Activated naive CD4-positive, alpha-beta T cell treated with anti-CD3 and anti-CD28 coated beads for 36 hours (primary cell): ENCODE results near the gene METTL9. TPM values are rescaled to one million over a fixed set of nuclear protein-coding genes. Genes with fewer than 3 reads are reported as not detected.
"Not testable (repeated sequence)": the region's sequence is repeated elsewhere in the genome, so short reads cannot be mapped to it uniquely, and the experiment has no call there.

Source experiments
- CTCF ChIA-PET: fragments of 350-600 bp; sonication (Branson Sonifier 250); formaldehyde crosslinking; loops from one replicate; lab custom pipeline; 2021; ENCODE audit warnings: antibody characterized with exemption; lab: Charles Lee
- DNase-seq: peaks from one replicate; pipeline ENCODE4 v3.0.0-alpha.2; 2020
- H3K27ac Mint-ChIP-seq: one replicate; pipeline ENCODE4 v1.8.0; 2021; ENCODE audit warnings: mild to moderate bottlenecking, mixed read lengths
- H3K27me3 Mint-ChIP-seq: one replicate; pipeline ENCODE4 v1.8.0; 2021; ENCODE audit warnings: low read depth, mixed read lengths
- H3K36me3 Mint-ChIP-seq: one replicate; pipeline ENCODE4 v1.8.0; 2021; ENCODE audit warnings: low read depth, mixed read lengths
- H3K4me1 Mint-ChIP-seq: one replicate; pipeline ENCODE4 v1.8.0; 2021; ENCODE audit warnings: low read depth, mixed read lengths
- H3K4me3 Mint-ChIP-seq: one replicate; pipeline ENCODE4 v1.8.0; 2021; ENCODE audit warnings: mild to moderate bottlenecking, moderate library complexity, mixed read lengths
- H3K9me3 Mint-ChIP-seq: one replicate; pipeline ENCODE4 v1.8.0; 2021; ENCODE audit warnings: mixed read lengths
- intact Hi-C: fragments of 100-400 bp; cut with micrococcal nuclease; formaldehyde crosslinking; loops from one replicate; pipeline ENCODE4 v1.15.1; 2023
- total RNA-seq, 2 experiments: library from RNA; stranded (reverse); gene quantifications; one replicate each; pipeline ENCODE4 v1.2.3, GENCODE V29; 2021

The METTL9 gene
- total RNA-seq, 2 experiments from 2014 or later = 82.5 to 85.1 TPM

DNA sequence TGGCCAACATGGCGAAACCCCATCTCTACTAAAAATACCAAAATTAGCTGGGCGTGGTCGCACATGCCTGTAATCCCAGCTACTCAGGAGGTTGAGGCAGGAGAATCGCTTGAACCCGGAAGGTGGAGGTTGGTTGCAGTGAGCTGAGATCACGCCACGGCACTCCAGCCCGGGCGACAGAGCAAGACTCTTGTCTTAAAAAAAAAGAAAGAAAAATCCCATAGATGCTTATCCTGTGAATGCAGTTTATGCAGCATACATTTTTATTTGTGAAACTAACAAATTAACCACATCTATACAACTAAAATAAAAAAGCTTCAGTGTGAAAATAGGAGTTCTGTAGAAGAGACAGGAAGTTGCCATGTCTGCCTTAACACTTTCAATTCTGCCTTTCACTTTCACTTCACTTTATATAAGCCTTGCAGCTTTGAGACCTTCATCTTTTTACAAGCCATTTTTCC lies 45.9 kb downstream of the METTL9 start:
- H3K27ac Mint-ChIP-seq = peak overlapping the region; percentile 73
- intact Hi-C loops = loop anchor here (1.0 kb wide), 2 partner anchors 13 to 46 kb away; partner anchors contain the start of gene METTL9
- DNase-seq = peak; percentile 55
- CTCF ChIA-PET = interaction anchor here (0.6 to 8.5 kb wide), 10 partner anchors 12 to 63 kb away, joined by 3 to 61 read pairs (median 4); no protein-coding TSS in a partner anchor
- H3K36me3 Mint-ChIP-seq = peaks cover 2% of the 10 kb centered on the region
- H3K9me3 Mint-ChIP-seq = no peaks in the 10 kb centered on the region
- peaks cover 48% of the 10 kb centered on the region for H3K4me1 Mint-ChIP-seq
- H3K4me3 Mint-ChIP-seq = peak overlapping the region; percentile 69
- no peaks in the 10 kb centered on the region for H3K27me3 Mint-ChIP-seq

GRCh38 chr16:21646091-21646490 lies 46.7 kb downstream of the METTL9 start:
- Mint-ChIP-seq H3K4me3 (peak overlapping the region; percentile 18), H3K27ac (peak overlapping the region; percentile 73), H3K9me3 (no peaks in the 10 kb centered on the region), H3K4me1 (peaks cover 47% of the 10 kb centered on the region), H3K27me3 (no peaks in the 10 kb centered on the region), H3K36me3 (peaks cover 2% of the 10 kb centered on the region)
- CTCF ChIA-PET = interaction anchor here (0.6 to 8.5 kb wide), 9 partner anchors 9 to 62 kb away, joined by 3 to 61 read pairs (median 4); no protein-coding TSS in a partner anchor
- DNase-seq = no peak
- intact Hi-C loops = loop anchor here (2.0 kb wide), 1 partner anchor 15 kb away; no protein-coding TSS in a partner anchor

DNA sequence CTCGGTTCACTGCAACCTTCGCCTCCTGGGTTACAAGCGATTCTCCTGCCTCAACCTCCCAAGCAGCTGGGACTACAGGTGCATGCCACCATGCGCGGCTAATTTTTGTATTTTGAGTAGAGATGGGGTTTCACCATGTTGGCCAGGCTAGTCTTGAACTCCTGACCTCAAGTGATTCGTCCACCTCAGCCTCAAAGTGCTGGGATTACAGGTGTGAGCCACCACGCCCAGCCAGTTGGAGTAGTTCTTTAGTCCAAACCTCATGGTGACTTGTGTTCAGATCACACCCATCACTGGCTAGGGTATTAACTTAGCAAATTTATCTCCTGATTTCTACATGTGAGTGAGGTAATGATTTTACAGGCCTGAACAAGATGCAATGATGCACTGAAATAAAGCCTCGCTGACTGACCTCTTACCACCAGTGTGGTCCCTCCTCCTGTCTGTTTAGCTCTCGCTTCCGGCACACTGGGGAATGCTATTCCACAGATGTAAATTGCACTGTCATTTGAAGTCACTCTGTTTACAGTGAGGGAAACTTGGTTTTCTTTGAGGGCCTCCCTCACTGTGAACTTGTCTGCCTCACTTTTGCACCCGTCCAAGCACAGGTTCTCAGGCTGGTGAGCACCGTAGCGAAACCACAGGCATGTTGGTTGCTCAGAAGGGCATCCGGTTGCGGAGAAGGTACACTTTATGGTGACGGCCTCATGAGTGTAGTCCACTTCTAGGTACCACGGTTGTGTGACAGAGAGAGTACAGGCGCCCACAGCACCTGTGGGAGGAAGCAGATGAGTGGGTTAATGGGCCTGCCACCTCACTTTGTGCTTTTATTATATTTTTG lies 47.6 kb downstream of the METTL9 start:
- Mint-ChIP-seq H3K9me3 (no peaks in the 10 kb centered on the region), H3K27ac (peak overlapping the region; percentile 76), H3K36me3 (peaks cover 2% of the 10 kb centered on the region), H3K4me3 (peak overlapping the region; percentile 25), H3K4me1 (peaks cover 49% of the 10 kb centered on the region), H3K27me3 (no peaks in the 10 kb centered on the region)
- DNase-seq = peak; percentile 91
- intact Hi-C loops = loop anchor here (1.0 to 2.0 kb wide), 2 partner anchors 14 to 548 kb away; no protein-coding TSS in a partner anchor
- CTCF ChIA-PET = interaction anchor here (0.8 to 8.5 kb wide), 3 partner anchors 10 to 46 kb away, joined by 3 to 61 read pairs (median 4); no protein-coding TSS in a partner anchor

DNA sequence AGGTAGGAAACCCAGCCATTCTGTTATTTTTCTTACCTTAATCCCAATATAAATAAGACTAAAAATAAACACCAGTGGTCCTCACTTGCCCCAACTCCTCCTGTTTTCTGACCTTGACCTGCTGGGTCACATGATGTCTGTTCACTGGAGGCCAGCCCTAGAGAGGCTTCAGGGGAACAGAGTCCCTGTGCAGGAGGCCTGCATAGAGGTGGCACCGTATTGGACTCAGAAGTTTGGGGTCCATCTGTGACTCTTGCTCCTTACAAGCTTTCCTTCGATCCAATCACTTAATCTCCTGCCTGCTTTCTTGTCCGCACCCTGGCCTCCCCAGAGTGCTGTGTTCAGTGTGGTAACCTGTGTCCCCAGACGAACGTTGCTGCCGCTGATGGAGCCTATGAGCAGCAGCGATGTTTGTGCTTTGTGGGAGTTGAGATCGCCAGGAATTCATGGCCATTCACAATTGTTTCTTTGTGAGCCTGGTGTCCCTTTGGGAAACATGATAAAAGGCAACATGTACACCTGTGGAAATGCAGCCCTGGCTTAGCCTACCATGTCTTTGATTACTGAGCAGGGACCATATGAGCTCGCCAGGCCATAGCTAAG lies 48.3 kb downstream of the METTL9 start:
- H3K27ac Mint-ChIP-seq = peak overlapping the region; percentile 63
- no peak for DNase-seq
- peaks cover 49% of the 10 kb centered on the region for H3K4me1 Mint-ChIP-seq
- intact Hi-C loops = loop anchor here (1.0 to 2.0 kb wide), 2 partner anchors 13 to 548 kb away; no protein-coding TSS in a partner anchor
- H3K27me3 Mint-ChIP-seq = no peaks in the 10 kb centered on the region
- no peaks in the 10 kb centered on the region for H3K9me3 Mint-ChIP-seq
- peaks cover 2% of the 10 kb centered on the region for H3K36me3 Mint-ChIP-seq
- CTCF ChIA-PET = interaction anchor here (1.5 to 8.5 kb wide), 2 partner anchors 9 to 10 kb away, joined by 4 to 61 read pairs; no protein-coding TSS in a partner anchor
- H3K4me3 Mint-ChIP-seq = no peak overlapping the region

GRCh38 chr16:21649826-21650406 lies 50.5 kb downstream of the METTL9 start:
- H3K27ac Mint-ChIP-seq, H3K4me3 Mint-ChIP-seq, H3K36me3 Mint-ChIP-seq, H3K27me3 Mint-ChIP-seq, H3K9me3 Mint-ChIP-seq, intact Hi-C loops, DNase-seq: not testable (repeated sequence)
- CTCF ChIA-PET = interaction anchor here (0.6 to 8.5 kb wide), 3 partner anchors 8 to 59 kb away, joined by 3 to 61 read pairs (median 3); no protein-coding TSS in a partner anchor
- peaks cover 48% of the 10 kb centered on the region for H3K4me1 Mint-ChIP-seq

- H3K36me3 Mint-ChIP-seq = peaks cover 2% of the 10 kb centered on the region
- intact Hi-C loops = no loop called here
- peaks cover 44% of the 10 kb centered on the region for H3K4me1 Mint-ChIP-seq
- no peaks in the 10 kb centered on the region for H3K9me3 Mint-ChIP-seq
- H3K4me3 Mint-ChIP-seq = no peak overlapping the region
- DNase-seq = no peak
- no peaks in the 10 kb centered on the region for H3K27me3 Mint-ChIP-seq
- CTCF ChIA-PET = interaction anchor here (0.6 to 1.3 kb wide), 3 partner anchors 24 to 58 kb away, joined by 3 read pairs; no protein-coding TSS in a partner anchor
- no peak overlapping the region for H3K27ac Mint-ChIP-seq
Measured at GRCh38 chr16:21650521-21650920, 51.1 kb downstream of the METTL9 start.

DNA sequence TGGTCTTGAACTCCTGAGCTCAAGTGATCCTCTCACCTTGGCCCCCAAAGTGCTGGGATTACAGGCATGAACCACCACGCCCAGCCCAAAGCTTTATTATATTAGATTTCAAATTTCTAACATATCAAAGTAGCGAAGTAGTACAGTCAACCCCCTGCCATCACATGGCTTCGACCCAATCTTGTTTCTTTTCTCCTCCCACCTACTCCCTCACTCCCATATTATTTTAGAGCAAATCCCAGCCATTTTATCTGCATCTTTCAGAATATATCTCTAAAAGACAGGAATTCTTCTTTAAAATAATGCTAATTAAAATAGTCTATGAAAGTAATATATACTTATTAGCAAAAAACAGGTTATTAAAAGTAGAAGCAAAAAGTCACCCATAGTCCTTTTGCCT lies 52.1 kb downstream of the METTL9 start:
- Mint-ChIP-seq H3K27me3 (no peaks in the 10 kb centered on the region), H3K27ac (no peak overlapping the region), H3K4me1 (peaks cover 38% of the 10 kb centered on the region), H3K4me3 (no peak overlapping the region), H3K36me3 (peaks cover 7% of the 10 kb centered on the region), H3K9me3 (no peaks in the 10 kb centered on the region)
- CTCF ChIA-PET = interaction anchor here (0.7 to 1.3 kb wide), 2 partner anchors 53 to 57 kb away, joined by 3 read pairs; no protein-coding TSS in a partner anchor
- no peak for DNase-seq
- intact Hi-C loops = no loop called here

- CTCF ChIA-PET = interaction anchor here (0.9 kb wide), 1 partner anchor 57 kb away, joined by 3 read pairs; no protein-coding TSS in a partner anchor
- no peaks in the 10 kb centered on the region for H3K27me3 Mint-ChIP-seq
- H3K27ac Mint-ChIP-seq = no peak within 1 kb of the TSS
- H3K9me3 Mint-ChIP-seq = no peaks in the 10 kb centered on the region
- peaks cover 39% of the 10 kb centered on the region for H3K4me1 Mint-ChIP-seq
- no peak for DNase-seq
- H3K36me3 Mint-ChIP-seq = peaks cover 6% of the 10 kb centered on the region
- H3K4me3 Mint-ChIP-seq = no peak within 1 kb of the TSS
- intact Hi-C loops = no loop called here
Measured at GRCh38 chr16:21652453-21652852, 53.1 kb downstream of the METTL9 start, which contains the start of gene IGSF6. IGSF6 (minus strand) TSS chr16:21652608; CDS start chr16:21652598, 10 bp downstream.

GRCh38 chr16:21653571-21653970 lies 54.2 kb downstream of the METTL9 start:
- Mint-ChIP-seq H3K27ac (no peak overlapping the region), H3K4me1 (peaks cover 28% of the 10 kb centered on the region), H3K4me3 (no peak overlapping the region), H3K36me3 (peaks cover 6% of the 10 kb centered on the region), H3K9me3 (no peaks in the 10 kb centered on the region), H3K27me3 (no peaks in the 10 kb centered on the region)
- CTCF ChIA-PET = no interaction called here
- DNase-seq = no peak
- intact Hi-C loops = no loop called here

DNA sequence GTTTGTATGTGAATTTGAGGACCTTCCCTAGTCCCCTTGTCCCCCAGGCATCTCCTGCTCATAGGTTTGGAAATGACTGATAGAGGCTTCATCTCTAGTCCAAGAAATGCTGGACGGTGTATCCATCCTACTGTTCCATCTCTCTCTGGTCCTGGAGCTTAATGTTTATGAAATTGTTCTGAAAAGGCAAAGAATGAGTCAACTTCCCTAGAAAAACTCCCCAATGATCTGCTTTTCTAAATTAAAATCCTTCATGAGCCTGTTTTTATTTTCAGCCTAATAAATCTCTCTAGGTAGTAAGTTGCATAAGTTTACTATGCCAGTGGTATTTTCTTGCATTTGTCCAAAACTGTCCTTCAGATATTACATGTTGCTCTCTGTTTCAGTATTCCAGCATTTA lies 55.1 kb downstream of the METTL9 start:
- CTCF ChIA-PET = no interaction called here
- H3K27ac Mint-ChIP-seq = no peak overlapping the region
- intact Hi-C loops = no loop called here

DNA sequence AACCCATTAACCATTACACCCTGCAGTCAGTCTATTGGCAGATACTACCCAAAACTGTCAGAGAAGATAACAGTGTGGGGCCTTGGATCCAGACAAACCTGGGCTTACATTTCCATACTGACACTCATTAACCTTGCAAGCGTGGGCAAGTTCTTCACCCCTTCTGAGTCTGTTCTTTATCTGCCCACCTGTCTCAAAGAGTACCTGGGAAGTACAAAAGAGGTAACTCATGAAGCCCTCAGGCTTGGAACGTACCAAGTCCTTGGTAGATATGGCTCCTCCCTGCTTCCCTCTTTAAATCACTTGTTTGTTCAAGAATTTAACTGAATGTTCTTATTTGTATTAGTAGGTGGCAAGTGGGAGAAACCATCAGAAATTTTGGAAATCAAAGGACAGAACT lies 55.5 kb downstream of the METTL9 start:
- intact Hi-C loops = no loop called here
- Mint-ChIP-seq H3K9me3 (no peaks in the 10 kb centered on the region), H3K4me1 (peaks cover 25% of the 10 kb centered on the region), H3K4me3 (no peak overlapping the region), H3K27me3 (no peaks in the 10 kb centered on the region), H3K36me3 (peaks cover 6% of the 10 kb centered on the region), H3K27ac (no peak overlapping the region)
- no peak for DNase-seq
- CTCF ChIA-PET = interaction anchor here (0.9 kb wide), 1 partner anchor 73 kb away, joined by 3 read pairs; no protein-coding TSS in a partner anchor

More for the DNA sequence above, 55.1 kb downstream of the METTL9 start:
- no peak overlapping the region for H3K4me3 Mint-ChIP-seq
- peaks cover 25% of the 10 kb centered on the region for H3K4me1 Mint-ChIP-seq
- no peak for DNase-seq
- no peaks in the 10 kb centered on the region for H3K9me3 Mint-ChIP-seq
- H3K27me3 Mint-ChIP-seq = no peaks in the 10 kb centered on the region
- peaks cover 6% of the 10 kb centered on the region for H3K36me3 Mint-ChIP-seq
